Mesendoderm (in vitro differentiated cells): ENCODE data around the gene TREH.

Experiments used
- DNase-seq: peaks from one replicate; pipeline ENCODE4 v3.0.0; 2013
- H2AK5ac ChIP-seq: 2 replicates; pipeline ENCODE4 v1.6.1; 2013; ENCODE audit warnings: low read length, inconsistent platforms
- H2BK120ac ChIP-seq: 2 replicates; pipeline ENCODE4 v1.6.1; 2013; ENCODE audit warnings: low read depth, mild to moderate bottlenecking, low read length, moderate library complexity, mixed read lengths
- H2BK15ac ChIP-seq: replicated peaks from 2 replicates; pipeline ENCODE4 v1.6.1; 2013; ENCODE audit warnings: low read depth, mild to moderate bottlenecking, moderate library complexity
- H2BK5ac ChIP-seq: 2 replicates; pipeline ENCODE4 v1.6.1; 2013; ENCODE audit warnings: low read length, inconsistent platforms
- H3K18ac ChIP-seq: 2 replicates; pipeline ENCODE4 v1.6.1; 2013; ENCODE audit warnings: mild to moderate bottlenecking, low read length, mixed read lengths
- H3K23ac ChIP-seq: one replicate; pipeline ENCODE4 v1.6.1; 2013; ENCODE audit warnings: low read length
- H3K27ac ChIP-seq: 2 replicates; pipeline ENCODE4 v1.5.1; 2013; ENCODE audit warnings: low read depth, mild to moderate bottlenecking, inconsistent platforms, low read length, moderate library complexity
- H3K27me3 ChIP-seq: 2 replicates; pipeline ENCODE4 v1.6.1; 2013; ENCODE audit warnings: low read length, control low read depth, mild to moderate bottlenecking, inconsistent platforms; ENCODE audit not compliant: insufficient read depth, poor library complexity
- H3K36me3 ChIP-seq: 2 replicates; pipeline ENCODE4 v1.6.1; 2013; ENCODE audit warnings: low read length, inconsistent platforms; ENCODE audit not compliant: control insufficient read depth, insufficient read depth
- H3K4ac ChIP-seq: one replicate; pipeline ENCODE4 v1.6.1; 2013; ENCODE audit warnings: low read depth, mild to moderate bottlenecking, low read length, moderate library complexity
- H3K4me1 ChIP-seq: 2 replicates; pipeline ENCODE4 v1.6.1; 2013; ENCODE audit warnings: low read depth, low read length, inconsistent platforms; ENCODE audit not compliant: control insufficient read depth
- H3K4me2 ChIP-seq: 2 replicates; pipeline ENCODE4 v1.6.1; 2013; ENCODE audit warnings: low read length
- H3K4me3 ChIP-seq: 2 replicates; pipeline ENCODE4 v1.5.1; 2013; ENCODE audit warnings: mild to moderate bottlenecking, low read length
- H3K56ac ChIP-seq: one replicate; pipeline ENCODE4 v1.6.1; 2013; ENCODE audit warnings: low read length
- H3K79me1 ChIP-seq: 2 replicates; pipeline ENCODE4 v1.6.1; 2013; ENCODE audit warnings: low read length, inconsistent platforms
- H3K79me2 ChIP-seq: 2 replicates; pipeline ENCODE4 v1.6.1; 2013; ENCODE audit warnings: mild to moderate bottlenecking, low read length; ENCODE audit not compliant: control insufficient read depth, insufficient read depth
- H3K9ac ChIP-seq: 2 replicates; pipeline ENCODE4 v1.6.1; 2013; ENCODE audit warnings: low read length, inconsistent platforms
- H4K5ac ChIP-seq: one replicate; pipeline ENCODE4 v1.6.1; 2013; ENCODE audit warnings: low read length
- H4K8ac ChIP-seq: one replicate; pipeline ENCODE4 v1.6.1; 2013; ENCODE audit warnings: low read depth, mild to moderate bottlenecking, control low read depth, low read length, moderate library complexity
- WGBS: extraction: QIAGEN DNeasy Blood & Tissue Kit; methylation state at CpG from one replicate; pipeline ENCODE4 v1.1.7; 2013; ENCODE audit warnings: low lambda C conversion rate, missing lambda C conversion rate; ENCODE audit not compliant: insufficient coverage; ENCODE audit errors: extremely low coverage; 5-methylcytosine and 5-hydroxymethylcytosine counted together

The TREH gene

DNA sequence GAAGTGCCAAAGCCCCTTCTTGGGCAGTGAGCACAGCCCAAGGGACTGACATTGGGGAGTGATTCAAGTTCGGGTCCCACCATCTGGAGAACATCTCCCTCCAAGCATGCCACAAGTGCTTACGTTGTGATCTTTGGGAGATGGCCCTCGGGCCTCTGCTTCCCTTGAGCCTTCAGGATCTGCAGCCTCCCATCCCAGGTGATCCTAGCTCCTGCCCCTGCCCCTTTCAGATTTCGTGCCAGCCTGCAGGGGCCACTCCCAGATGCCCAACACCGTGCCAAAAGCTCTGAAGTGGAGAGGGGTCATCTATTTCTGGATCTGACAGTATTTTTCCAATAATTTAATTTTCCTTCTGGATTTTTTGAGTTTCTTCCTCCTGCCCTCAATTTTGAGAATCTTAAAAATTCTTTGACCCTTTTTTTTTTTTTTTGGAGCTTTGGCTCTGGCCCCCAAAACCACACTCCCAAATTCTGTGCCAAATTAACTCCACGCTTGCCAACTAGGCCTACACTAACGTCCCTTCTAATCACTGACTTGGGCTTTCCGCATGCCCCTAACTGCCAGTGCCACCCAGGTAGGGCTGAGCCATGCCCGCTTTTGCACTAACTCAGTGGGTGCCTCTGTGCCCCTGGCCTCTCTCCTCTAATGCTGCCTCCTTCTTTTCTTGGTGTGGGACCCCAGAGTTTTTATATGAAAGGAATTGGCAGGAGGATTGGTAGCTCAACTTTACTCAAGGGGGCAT lies 46.7 kb downstream of the TREH start:
- no peak overlapping the region for H3K4me2 ChIP-seq
- no peak overlapping the region for H2AK5ac ChIP-seq
- no peak for DNase-seq
- no peaks in the 10 kb centered on the region for H3K27me3 ChIP-seq
- no peak overlapping the region for H3K4ac ChIP-seq
- H3K36me3 ChIP-seq, result no peaks in the 10 kb centered on the region
- no peak overlapping the region for H3K27ac ChIP-seq
- no CpG with 5 or more reads among the region's 9 CpGs for WGBS
- no peaks in the 10 kb centered on the region for H3K79me2 ChIP-seq
- no peak overlapping the region for H2BK15ac ChIP-seq
- H3K18ac ChIP-seq, result no peak overlapping the region
- H3K9ac ChIP-seq, result no peak overlapping the region
- H3K56ac ChIP-seq, result no peak overlapping the region
- no peak overlapping the region for H4K5ac ChIP-seq
- H3K4me3 ChIP-seq, result no peak overlapping the region
- H4K8ac ChIP-seq, result no peak overlapping the region
- H3K23ac ChIP-seq, result no peak overlapping the region
- no peaks in the 10 kb centered on the region for H3K79me1 ChIP-seq
- no peak overlapping the region for H2BK5ac ChIP-seq
- no peak overlapping the region for H2BK120ac ChIP-seq
- peaks cover 7% of the 10 kb centered on the region for H3K4me1 ChIP-seq

- Histone ChIP-seq H3K79me1 (no peaks in the 10 kb centered on the region), H3K79me2 (no peaks in the 10 kb centered on the region), H2BK15ac (no peak overlapping the region), H3K36me3 (no peaks in the 10 kb centered on the region), H4K8ac (no peak overlapping the region), H3K4me1 (peaks cover 7% of the 10 kb centered on the region), H3K27me3 (no peaks in the 10 kb centered on the region), H4K5ac (no peak overlapping the region), H3K9ac (no peak overlapping the region), H3K27ac (no peak overlapping the region), H3K4me3 (no peak overlapping the region), H2BK5ac (no peak overlapping the region), H3K4ac (no peak overlapping the region), H2BK120ac (no peak overlapping the region), H2AK5ac (no peak overlapping the region), H3K56ac (no peak overlapping the region), H3K4me2 (no peak overlapping the region), H3K23ac (no peak overlapping the region), H3K18ac (no peak overlapping the region)
- WGBS, result no CpG with 5 or more reads among the region's 14 CpGs
- DNase-seq, result no peak
Observed at GRCh38 chr11:118631142-118631909, 48.1 kb downstream of the TREH start.

DNA sequence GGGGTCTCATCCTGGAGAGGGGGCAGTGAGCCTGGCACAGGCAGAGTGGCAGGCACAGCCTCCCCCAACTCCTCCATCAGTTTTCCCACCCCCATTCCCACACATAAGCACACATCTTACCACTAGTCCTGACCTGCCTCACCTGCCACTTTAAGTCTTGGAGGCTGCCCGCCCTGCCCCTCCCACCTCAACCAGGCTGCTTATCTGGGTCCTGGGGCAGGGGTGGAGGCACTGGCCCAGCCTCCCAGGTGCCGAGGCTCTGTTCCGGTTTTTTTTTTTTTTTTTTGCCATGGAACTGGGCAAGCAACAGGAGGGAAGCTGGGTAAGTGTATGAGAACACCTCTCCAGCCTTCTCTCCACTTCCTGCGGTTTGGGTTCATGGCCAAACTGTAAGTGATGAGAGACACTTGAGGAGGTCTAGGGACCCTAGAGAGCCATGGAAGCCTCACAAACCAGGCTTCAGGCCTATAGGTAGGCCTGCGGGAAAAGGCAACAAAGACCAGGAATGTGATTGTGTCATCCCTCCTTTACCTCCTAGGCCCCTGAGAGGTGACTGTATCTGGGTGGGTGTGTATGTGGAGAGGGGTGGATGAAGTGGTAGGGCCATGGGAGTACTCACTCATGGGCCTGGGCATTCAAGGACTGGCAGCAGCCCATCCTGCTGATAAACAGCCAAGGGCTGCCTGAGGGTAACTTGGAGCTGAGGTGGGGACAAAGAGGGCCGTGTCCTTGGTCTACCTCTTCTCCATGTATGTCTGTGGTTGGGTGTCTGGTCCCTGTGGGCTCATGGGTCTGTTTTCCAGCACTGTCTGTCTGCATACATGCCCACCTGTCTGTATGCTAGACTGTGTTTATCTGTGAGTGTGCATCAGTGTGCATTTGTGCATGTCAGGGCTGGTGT lies 49.4 kb downstream of the TREH start:
- Histone ChIP-seq H4K5ac (no peak overlapping the region), H4K8ac (no peak overlapping the region), H3K79me1 (no peaks in the 10 kb centered on the region), H2BK120ac (no peak overlapping the region), H2BK5ac (no peak overlapping the region), H3K4me3 (no peak overlapping the region), H3K23ac (no peak overlapping the region), H3K18ac (no peak overlapping the region), H3K27me3 (no peaks in the 10 kb centered on the region), H3K79me2 (no peaks in the 10 kb centered on the region), H3K4me1 (peaks cover 7% of the 10 kb centered on the region), H3K4me2 (no peak overlapping the region), H3K56ac (no peak overlapping the region), H3K27ac (no peak overlapping the region), H3K36me3 (no peaks in the 10 kb centered on the region), H2AK5ac (no peak overlapping the region), H3K4ac (no peak overlapping the region), H2BK15ac (no peak overlapping the region), H3K9ac (no peak overlapping the region)
- no peak for DNase-seq
- no CpG with 5 or more reads among the region's 6 CpGs for WGBS

GRCh38 chr11:118628861-118629549 lies 50.4 kb downstream of the TREH start:
- Histone ChIP-seq H3K56ac (no peak overlapping the region), H3K9ac (no peak overlapping the region), H3K27me3 (no peaks in the 10 kb centered on the region), H2BK5ac (no peak overlapping the region), H3K23ac (no peak overlapping the region), H4K5ac (no peak overlapping the region), H3K79me2 (no peaks in the 10 kb centered on the region), H3K4ac (no peak overlapping the region), H2BK15ac (no peak overlapping the region), H3K79me1 (no peaks in the 10 kb centered on the region), H2AK5ac (no peak overlapping the region), H4K8ac (no peak overlapping the region), H3K4me2 (no peak overlapping the region), H3K36me3 (no peaks in the 10 kb centered on the region), H3K4me1 (peaks cover 3% of the 10 kb centered on the region), H3K18ac (no peak overlapping the region), H2BK120ac (no peak overlapping the region), H3K4me3 (no peak overlapping the region), H3K27ac (no peak overlapping the region)
- no peak for DNase-seq
- no CpG with 5 or more reads among the region's 5 CpGs for WGBS

DNA sequence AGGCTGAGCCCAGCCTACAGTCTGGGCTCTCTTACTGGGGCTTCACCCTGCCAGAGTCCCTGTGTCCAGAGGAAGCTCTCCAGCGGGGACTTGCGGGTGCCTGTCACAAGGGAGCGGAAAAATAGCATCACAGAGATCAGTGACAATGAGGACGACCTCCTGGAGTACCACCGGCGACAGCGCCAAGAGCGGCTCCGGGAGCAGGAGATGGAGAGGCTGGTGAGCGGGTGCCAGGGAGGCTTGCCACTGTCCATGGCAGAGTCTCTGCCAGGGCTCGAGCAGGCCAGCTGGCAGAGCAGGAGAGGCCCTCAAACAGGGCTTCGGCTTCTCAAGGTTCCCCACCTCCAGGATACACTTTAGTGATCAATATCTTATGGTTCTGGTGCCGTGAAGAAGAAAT lies 51.0 kb downstream of the TREH start:
- no peak overlapping the region for H2BK120ac ChIP-seq
- H3K23ac ChIP-seq, result no peak overlapping the region
- H3K56ac ChIP-seq, result no peak overlapping the region
- WGBS, result no CpG with 5 or more reads among the region's 13 CpGs
- H3K9ac ChIP-seq, result no peak overlapping the region
- no peak overlapping the region for H4K8ac ChIP-seq
- no peaks in the 10 kb centered on the region for H3K79me2 ChIP-seq
- H3K4me1 ChIP-seq, result no peaks in the 10 kb centered on the region
- H3K36me3 ChIP-seq, result no peaks in the 10 kb centered on the region
- H3K4me3 ChIP-seq, result no peak overlapping the region
- no peaks in the 10 kb centered on the region for H3K27me3 ChIP-seq
- H2AK5ac ChIP-seq, result no peak overlapping the region
- H3K79me1 ChIP-seq, result no peaks in the 10 kb centered on the region
- H3K4me2 ChIP-seq, result no peak overlapping the region
- no peak overlapping the region for H4K5ac ChIP-seq
- no peak for DNase-seq
- no peak overlapping the region for H2BK15ac ChIP-seq
- no peak overlapping the region for H3K4ac ChIP-seq
- no peak overlapping the region for H3K18ac ChIP-seq
- H3K27ac ChIP-seq, result no peak overlapping the region
- no peak overlapping the region for H2BK5ac ChIP-seq
